Mucosa of rectum (tissue), 2 donors: ENCODE data around the gene PLPP4.

Source experiments
- H3K27ac ChIP-seq, 2 donors: one replicate each; pipeline ENCODE4 v1.7.0; 2013; ENCODE audit warnings: inconsistent platforms in 2 of 2, low read depth in 2 of 2, low read length in 2 of 2
- H3K27me3 ChIP-seq, 2 donors: one replicate each; pipeline ENCODE4 v1.7.0; 2013; ENCODE audit warnings: low read length in 2 of 2; ENCODE audit not compliant: control insufficient read depth in 2 of 2, insufficient read depth in 2 of 2
- H3K36me3 ChIP-seq, 2 donors: one replicate each; pipeline ENCODE4 v1.7.0; 2013; ENCODE audit warnings: low read length in 2 of 2; ENCODE audit not compliant: control insufficient read depth in 2 of 2, insufficient read depth in 2 of 2
- H3K4me1 ChIP-seq, 2 donors: one replicate each; pipeline ENCODE4 v1.7.0; 2013; ENCODE audit warnings: low read length in 2 of 2, mild to moderate bottlenecking in 1 of 2; ENCODE audit not compliant: control insufficient read depth in 2 of 2, insufficient read depth in 2 of 2
- H3K4me3 ChIP-seq, 2 donors: one replicate each; pipeline ENCODE4 v1.7.0; 2013; ENCODE audit warnings: low read length in 2 of 2
- H3K9ac ChIP-seq, 2 donors: one replicate each; pipeline ENCODE4 v1.7.0; 2013; ENCODE audit warnings: low read length in 2 of 2, low read depth in 1 of 2, mild to moderate bottlenecking in 1 of 2
- H3K9me3 ChIP-seq, 2 donors: one replicate each; pipeline ENCODE4 v1.7.0; 2013; ENCODE audit warnings: low read length in 2 of 2; ENCODE audit not compliant: control insufficient read depth in 2 of 2
- donor health status: healthy.
- donor health status: Normal muscosa, but diverticular disease.

The PLPP4 gene

DNA sequence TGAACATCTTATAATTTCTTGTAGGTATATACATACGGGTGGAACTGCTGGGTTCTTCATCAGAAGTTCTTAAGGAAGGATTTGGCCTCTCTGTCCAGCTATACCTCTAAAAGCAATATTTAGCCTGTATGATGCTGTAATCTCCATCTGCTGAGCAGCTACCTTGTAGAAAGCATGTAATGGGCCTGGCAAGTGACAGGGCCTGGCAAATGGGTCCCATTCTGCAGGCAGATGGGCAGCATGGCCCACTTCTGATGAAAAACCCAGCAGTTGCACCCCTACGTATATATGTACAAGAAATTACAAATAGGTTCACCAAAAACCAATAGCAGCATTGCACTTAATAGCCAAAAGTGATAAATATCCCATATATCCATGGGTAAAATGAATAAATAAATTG, 9.0 kb downstream of the PLPP4 start:
- no peaks in the 10 kb centered on the region for H3K27me3 ChIP-seq
- H3K27ac ChIP-seq: no peak overlapping the region
- H3K9me3 ChIP-seq: no peaks in the 10 kb centered on the region
- no peaks in the 10 kb centered on the region for H3K4me1 ChIP-seq
- H3K4me3 ChIP-seq: no peak overlapping the region
- no peak overlapping the region for H3K9ac ChIP-seq
- H3K36me3 ChIP-seq: no peaks in the 10 kb centered on the region

DNA sequence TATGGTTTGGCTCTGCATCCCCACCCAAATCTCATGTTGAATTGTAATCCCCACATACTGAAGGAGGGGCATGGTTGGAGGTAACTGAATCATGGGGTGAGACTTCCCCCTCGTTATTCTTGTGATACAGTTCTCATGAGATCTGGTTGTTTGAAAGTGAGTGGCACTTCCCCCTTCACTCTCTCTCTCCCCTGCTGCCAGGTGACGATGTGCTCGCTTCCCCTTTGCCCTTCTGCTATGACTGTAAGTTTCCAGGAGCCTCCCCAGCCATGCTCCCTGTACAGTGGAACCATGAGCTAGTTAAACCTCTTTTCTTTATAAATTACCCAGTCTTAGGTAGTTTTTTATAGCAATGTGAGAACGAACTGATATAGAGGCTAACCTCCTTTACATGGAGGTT, 16.6 kb downstream of the PLPP4 start:
- Histone ChIP-seq H3K4me1 (no peaks in the 10 kb centered on the region), H3K27me3 (no peaks in the 10 kb centered on the region), H3K36me3 (no peaks in the 10 kb centered on the region), H3K9ac (no peak overlapping the region), H3K9me3 (no peaks in the 10 kb centered on the region), H3K27ac (no peak overlapping the region), H3K4me3 (no peak overlapping the region)

DNA sequence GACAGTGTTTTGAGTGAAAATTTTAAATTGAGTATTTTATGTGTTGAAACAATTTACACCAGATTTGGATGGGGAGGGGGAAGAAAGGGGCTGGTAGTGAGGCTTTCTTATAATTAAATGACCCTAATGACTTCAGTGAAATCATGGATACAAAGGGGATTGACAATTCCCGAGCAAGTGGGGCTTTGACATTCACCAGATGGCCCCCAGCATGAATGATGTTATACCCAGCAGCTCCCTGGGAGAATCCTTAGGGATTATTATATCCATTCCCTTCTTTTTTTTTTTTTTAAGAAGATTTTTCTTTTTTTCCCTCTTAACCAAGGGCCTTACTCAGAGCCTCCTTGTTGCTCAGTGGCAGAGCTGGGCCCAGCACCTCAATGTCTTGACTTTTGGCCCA, 17.9 kb downstream of the PLPP4 start:
- Histone ChIP-seq H3K36me3 (no peaks in the 10 kb centered on the region), H3K9ac (no peak overlapping the region), H3K27me3 (no peaks in the 10 kb centered on the region), H3K9me3 (no peaks in the 10 kb centered on the region), H3K4me3 (no peak overlapping the region), H3K4me1 (no peaks in the 10 kb centered on the region), H3K27ac (no peak overlapping the region)

DNA sequence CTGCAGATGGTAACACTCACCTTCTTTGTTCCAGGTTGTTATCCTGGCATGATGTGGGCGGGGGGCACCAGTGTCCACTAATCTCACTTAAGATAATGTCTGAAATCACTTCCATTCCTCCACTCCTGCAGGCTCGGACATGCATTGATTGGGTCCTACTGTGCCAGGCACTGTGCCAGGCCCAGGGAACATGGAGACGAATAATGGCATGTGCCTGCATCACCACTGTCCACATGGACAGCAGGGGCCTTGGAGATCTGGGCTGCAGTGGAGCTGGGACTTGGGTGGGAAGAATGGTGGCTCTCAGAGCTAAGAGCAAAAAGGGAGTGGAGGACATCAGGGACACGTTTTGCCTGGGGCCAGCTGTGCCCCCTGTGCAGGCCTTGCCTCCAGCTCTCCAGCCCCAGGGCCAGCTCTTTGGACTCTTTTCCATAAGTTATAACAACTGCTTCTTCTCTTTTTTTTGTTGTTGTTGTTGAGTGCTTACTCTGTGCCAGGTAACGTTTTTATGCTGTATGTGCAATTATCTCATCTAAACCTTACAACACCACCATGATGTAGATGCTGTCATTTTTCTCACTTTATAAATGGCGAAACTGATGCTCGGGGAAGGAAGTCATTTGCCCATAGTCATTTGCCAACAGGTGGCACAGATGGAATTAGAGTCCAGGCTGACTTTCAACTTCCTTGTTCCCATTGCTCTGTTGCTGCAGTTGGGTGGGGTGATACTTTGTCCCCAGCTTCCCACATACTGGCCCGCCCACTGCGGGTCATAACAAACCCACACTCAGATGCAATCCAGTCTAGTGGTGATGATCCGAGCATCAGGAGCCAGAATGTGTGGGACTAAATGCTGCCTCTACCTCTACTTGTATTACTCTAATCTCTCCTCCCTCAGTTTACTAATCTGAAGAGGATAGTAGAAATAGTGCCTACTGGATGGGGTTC, 19.1 kb downstream of the PLPP4 start:
- no peak overlapping the region for H3K4me3 ChIP-seq
- no peaks in the 10 kb centered on the region for H3K4me1 ChIP-seq
- no peaks in the 10 kb centered on the region for H3K27me3 ChIP-seq
- no peaks in the 10 kb centered on the region for H3K36me3 ChIP-seq
- no peak overlapping the region for H3K9ac ChIP-seq
- no peak overlapping the region for H3K27ac ChIP-seq
- H3K9me3 ChIP-seq: no peaks in the 10 kb centered on the region

DNA sequence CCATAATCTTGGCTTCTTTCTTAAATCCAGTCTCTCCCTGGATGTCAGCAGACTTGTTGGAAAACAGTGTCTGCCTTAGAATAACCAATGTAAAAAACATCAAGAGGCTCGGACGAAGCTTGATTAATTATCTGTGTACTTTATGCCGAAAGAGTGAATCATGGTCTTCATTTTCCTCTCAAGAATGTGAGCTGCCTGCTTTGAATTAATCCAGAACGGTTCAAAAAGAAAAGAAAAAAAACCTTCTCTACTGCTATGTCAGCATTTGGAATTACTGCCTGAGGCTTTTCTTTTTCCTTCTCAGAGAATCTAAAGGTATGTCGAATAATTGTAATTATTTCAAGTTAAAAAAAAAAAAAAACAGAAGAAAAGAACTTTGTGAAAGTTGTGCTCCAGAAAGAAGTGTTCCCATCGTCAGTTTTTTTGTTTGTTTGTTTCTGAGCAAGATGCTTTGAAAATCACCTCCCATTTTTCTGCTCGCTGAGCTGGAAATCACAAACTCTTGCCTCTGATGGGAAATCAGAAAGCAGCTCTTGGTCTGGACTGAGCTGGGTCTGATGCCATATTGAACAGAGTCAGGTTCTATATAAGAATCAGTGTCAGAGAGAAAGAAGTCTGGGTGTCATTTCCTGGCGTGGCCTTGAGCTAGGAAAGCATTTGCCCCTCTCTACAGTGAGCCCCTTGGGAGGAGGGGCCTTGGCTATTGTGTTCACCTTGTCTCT, 20.2 kb downstream of the PLPP4 start:
- Histone ChIP-seq H3K36me3 (no peaks in the 10 kb centered on the region), H3K4me1 (no peaks in the 10 kb centered on the region), H3K9me3 (no peaks in the 10 kb centered on the region), H3K9ac (no peak overlapping the region), H3K27ac (no peak overlapping the region), H3K27me3 (no peaks in the 10 kb centered on the region), H3K4me3 (no peak overlapping the region)

DNA sequence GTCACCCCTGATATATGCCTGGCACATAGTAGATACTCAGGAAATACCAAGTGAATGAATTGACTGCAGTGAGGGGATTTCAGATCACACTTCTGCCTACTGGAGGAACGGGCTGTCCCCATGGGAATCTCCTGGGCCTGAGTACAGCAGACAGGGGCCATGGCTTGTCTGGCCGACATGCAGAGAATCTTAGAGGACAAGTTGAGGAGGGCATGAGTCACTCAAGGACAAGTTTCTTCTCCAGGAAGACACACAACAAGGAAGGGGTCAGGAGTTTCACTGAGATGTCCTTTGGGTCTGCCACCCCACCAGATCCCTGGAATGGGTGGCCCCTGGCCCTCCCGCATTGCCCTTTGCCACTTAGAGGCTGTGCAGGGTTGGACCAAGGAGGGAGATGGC, 20.7 kb downstream of the PLPP4 start:
- Histone ChIP-seq H3K27me3 (no peaks in the 10 kb centered on the region), H3K27ac (no peak overlapping the region), H3K4me3 (no peak overlapping the region), H3K4me1 (no peaks in the 10 kb centered on the region), H3K9ac (no peak overlapping the region), H3K36me3 (no peaks in the 10 kb centered on the region), H3K9me3 (no peaks in the 10 kb centered on the region)

DNA sequence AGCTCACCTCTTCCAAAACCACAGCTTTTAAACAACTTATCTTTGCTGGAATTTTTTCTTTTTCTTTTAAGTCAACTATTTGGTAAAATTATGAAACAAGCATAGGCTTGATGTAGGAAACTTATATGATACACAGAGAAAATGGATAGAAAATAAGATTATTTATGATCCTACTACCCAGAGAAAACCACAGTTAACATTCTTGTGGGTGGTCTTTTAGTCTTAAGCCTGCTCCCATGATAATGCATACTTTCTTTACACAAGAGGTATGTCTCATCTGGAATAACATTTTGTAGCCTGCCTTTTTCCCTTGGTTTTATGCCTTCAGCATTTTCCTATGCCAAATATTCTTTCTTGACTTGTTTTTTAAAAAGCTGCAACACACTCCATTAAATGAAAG, 21.4 kb downstream of the PLPP4 start:
- Histone ChIP-seq H3K27ac (no peak overlapping the region), H3K27me3 (no peaks in the 10 kb centered on the region), H3K4me1 (no peaks in the 10 kb centered on the region), H3K4me3 (no peak overlapping the region), H3K9me3 (no peaks in the 10 kb centered on the region), H3K36me3 (no peaks in the 10 kb centered on the region), H3K9ac (no peak overlapping the region)

DNA sequence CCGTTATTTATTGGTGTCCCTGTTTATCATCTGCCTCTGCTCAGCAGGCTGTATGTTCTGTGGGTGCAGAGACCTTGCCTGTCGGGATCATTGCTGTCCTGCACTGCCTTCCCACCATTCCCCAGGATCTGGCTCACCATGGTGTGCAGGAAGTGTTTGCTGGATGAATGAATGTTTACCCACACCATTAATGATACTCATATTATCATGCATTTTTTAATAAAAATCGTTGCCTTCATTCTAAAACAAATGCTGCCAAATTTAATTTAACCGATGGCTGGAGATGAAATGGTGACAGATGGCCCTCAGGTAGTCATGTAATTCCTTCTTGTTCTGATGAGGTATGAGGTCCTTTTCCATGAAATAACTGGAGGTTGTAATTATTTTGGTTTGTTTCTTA, 22.5 kb downstream of the PLPP4 start:
- no peak overlapping the region for H3K4me3 ChIP-seq
- H3K9me3 ChIP-seq: no peaks in the 10 kb centered on the region

DNA sequence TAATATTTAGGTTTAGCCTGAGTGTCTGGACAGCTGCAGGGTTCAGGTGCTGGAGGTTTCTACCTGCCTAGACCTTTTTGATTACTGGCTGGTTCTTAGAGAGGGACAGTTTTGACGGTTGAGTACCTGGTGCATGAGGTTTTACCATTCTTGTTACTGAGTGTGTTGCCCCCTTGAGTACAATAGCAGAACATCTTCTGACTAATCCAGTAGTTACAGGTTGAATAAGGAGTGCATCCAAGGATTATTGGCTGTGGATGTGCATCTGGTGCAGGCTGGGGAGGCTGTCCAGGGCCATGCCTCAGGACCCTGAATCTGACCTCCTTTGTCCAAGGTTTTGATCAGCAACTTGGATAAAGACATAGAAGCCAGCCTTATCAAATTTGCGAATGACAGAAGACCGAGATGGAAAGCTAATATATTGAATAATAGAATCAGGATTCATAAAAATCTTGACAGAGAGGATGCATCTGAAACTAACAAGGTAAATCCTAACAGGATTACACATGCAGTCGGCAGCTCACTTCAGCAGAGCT, 23.1 kb downstream of the PLPP4 start:
- no peaks in the 10 kb centered on the region for H3K4me1 ChIP-seq
- H3K27me3 ChIP-seq: no peaks in the 10 kb centered on the region

More for the DNA sequence above, 22.5 kb downstream of the PLPP4 start:
- no peak overlapping the region for H3K9ac ChIP-seq
- no peaks in the 10 kb centered on the region for H3K4me1 ChIP-seq
- no peaks in the 10 kb centered on the region for H3K27me3 ChIP-seq
- H3K36me3 ChIP-seq: no peaks in the 10 kb centered on the region
- H3K27ac ChIP-seq: no peak overlapping the region

DNA sequence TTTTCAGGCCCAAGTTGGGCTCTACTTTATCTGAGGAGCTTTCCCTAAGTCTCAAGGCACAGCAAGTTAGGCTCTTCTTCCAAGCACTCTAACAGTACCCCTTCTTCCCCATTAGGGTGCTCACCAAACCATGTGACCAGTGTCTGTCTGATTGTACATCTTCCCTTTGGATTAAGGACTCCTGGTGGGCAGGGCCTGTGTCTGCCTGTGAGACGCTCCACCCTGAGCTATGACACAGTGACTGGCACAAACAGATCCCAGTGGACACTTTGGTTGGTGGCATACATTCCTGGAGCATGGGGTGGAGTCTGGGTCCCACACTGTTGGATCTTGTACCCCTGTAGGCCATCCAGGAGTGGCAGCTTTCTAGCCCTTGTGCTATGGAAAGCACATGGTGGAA, 23.8 kb downstream of the PLPP4 start:
- H3K27ac ChIP-seq: no peak overlapping the region
- no peaks in the 10 kb centered on the region for H3K4me1 ChIP-seq
- H3K4me3 ChIP-seq: no peak overlapping the region
- no peak overlapping the region for H3K9ac ChIP-seq
- no peaks in the 10 kb centered on the region for H3K27me3 ChIP-seq
- H3K9me3 ChIP-seq: no peaks in the 10 kb centered on the region
- no peaks in the 10 kb centered on the region for H3K36me3 ChIP-seq

More for the DNA sequence above, 23.1 kb downstream of the PLPP4 start:
- H3K4me3 ChIP-seq: no peak overlapping the region
- no peaks in the 10 kb centered on the region for H3K9me3 ChIP-seq
- H3K9ac ChIP-seq: no peak overlapping the region
- no peak overlapping the region for H3K27ac ChIP-seq
- H3K36me3 ChIP-seq: no peaks in the 10 kb centered on the region
